Stimulated activated CD4-positive, alpha-beta T cell treated with anti-CD3 and anti-CD28 coated beads, Interleukin-4, amount 100 ng/mL, for 1 hour (primary cell): Measurements from ENCODE around the gene SCD5.

Source experiments
- DNase-seq: peaks from one replicate; pipeline ENCODE4 v3.0.0-alpha.2; 2020

Gene SCD5

DNA sequence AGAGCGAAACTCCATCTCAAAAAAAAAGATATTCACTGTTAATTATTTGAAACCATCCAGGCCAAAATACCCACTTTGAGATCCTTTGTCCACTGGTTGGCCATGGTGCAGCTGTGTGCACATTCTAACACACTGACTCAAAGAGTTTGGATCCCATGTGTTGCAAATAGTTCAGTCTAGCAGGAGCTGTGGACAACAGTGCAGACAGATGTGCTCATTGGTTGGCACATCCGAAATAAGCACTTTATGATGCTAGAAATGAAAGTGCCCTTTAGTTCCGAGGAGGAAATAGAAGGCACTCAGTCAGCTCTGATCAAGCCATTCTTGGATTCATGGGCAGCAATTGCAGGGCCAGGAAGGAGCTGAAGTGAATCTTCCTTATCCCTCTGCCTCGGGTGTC, 173.8 kb downstream of the SCD5 start:
- no peak for DNase-seq

DNA sequence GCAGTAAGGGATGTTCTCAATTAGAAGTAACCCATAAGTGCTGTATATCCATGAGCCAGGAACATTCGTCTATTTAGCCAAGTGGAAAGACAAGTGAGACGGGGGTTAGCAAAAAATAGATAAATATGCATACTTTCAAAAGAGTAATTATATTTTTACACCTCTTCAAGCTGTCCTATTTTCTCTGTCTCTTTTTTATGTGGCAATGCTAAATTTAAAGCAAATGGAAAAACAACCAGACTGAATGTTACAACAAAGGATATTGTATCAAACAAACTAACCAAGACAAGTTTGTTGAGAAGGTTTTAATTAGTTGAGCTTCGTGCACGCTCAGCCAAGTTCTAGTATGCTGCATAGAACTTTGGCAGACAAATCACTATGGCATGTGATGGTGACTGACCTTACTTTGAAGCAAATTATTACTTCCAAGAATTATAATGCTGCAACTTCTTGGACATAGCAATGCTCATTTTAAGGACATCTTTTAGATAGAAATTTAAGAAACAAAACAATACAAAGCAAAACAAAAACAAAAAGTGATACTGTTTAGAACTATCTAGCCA, 175.4 kb downstream of the SCD5 start:
- DNase-seq, result no peak

DNA sequence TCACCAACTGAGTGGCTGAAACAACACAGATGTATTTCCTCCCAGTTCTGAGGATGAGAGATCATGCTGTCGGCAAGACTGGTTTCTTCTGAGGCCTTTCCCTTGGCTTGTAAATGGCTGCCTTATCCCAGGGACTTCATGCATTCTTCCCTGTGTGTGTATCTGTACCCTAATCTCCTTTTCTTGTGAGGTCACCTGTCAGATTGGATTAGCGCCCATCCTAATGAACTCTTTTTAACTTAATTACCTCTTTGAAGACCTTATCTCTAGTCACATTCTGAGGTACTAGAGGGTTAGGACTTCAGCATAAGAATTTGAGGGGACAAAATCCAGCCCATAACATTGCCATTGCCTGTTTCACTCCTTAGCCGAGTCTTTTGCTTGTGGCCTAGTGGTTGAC, 177.3 kb downstream of the SCD5 start:
- DNase-seq, result no peak

DNA sequence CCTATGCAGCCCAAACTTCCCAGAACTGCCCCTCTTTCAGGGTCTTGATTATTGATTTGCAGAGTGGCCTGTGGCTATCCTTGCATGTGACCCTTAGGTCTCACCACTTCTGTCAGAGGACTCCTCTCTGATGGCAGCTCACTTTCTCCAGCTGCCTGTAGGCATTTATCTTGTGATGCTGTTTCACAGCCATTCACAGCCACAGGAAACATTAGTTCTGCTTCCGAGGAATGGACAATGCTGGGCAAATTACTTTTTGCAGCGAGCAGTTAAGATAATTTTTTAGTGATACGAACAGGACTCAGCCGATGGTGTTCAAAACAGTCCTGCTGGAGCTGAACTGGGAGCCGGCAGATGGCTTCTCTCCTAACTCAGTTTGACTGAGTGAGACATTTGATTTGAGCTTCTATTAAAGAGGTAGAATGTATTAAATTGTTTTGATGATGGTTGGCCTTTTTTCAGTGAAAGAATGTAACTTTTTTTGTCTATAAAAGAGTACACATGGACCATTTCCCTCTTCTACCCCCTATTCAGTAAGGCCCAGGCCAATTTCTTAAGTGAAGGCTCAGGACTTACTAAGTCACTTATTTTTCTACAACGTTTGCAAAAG, 178.4 kb downstream of the SCD5 start:
- no peak for DNase-seq

DNA sequence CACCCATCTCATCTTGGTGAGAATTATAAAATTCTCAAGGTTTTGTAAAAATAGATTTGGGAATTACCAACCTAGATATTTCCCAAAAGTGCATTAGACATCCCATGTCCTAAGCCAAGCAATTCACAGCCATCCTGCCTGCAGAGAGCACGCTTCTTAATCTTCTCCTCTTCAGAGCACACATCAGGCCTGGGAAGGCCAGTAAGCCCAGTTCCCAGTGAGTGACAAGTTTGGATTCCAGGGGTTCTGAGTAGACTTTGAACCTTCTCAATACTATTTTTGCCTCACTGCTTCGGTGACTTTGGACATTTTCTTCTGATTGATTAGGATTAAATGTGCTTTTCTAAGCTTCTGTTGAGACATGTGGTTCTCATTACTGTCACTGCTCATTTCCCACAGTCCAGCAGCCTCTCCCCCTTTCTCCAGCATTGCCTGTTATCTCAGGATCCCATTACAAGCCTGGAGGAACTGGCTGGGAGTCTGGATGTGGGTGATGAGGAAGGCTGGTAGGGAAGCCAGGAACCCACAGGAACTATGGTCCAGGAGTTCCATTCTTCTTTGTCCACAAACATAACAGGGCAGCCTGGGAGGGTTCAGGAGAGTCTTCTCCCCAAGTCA, 180.4 kb downstream of the SCD5 start:
- DNase-seq, result no peak

DNA sequence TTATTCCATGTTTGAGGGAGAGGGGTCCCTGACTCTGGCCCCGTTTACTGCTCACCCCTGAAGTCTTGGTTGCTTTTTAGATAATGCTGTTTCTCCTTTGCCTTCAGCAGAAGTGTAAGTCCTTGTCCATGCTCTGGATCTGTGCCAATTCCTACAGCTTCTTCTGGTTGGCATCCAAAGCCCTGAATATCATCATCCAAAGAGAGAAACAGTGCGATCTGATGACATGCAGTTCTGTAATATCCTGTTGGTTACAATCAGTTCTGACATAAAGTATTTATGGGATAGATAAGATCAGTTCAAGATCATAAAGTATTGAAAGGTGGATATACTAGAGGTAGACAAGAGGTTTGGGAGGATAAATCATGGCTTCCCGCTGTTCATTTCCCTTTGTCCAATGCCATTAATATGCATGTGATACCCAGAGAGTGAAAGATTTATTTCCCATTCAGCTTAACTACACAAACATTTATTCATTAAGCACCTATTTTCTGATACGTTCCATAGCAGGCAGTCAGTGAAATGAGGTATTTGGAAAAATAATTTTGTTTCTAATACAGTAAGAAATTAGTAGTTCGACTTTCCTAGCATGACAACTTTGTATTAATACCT, 183.7 kb downstream of the SCD5 start:
- no peak for DNase-seq

DNA sequence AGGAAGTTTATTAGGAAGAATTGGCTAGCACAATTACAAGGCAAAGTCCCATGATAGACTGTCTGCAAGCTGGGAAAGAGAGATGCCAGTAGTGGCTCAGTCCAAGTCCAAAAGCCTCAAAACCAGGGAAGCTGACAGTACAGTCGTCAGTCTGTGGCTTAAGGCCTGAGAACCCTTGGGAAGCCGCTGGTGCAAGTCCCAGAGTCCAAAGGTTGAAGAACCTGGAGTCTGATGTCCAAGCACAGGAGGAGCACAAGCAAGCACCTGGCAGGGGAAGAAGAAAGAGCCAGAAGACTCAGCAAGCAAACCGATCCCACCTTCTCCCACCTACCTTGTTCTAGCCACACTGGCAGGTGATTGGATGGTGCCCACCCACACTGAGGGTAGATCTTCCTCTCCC, 185.5 kb downstream of the SCD5 start:
- DNase-seq, result no peak

DNA sequence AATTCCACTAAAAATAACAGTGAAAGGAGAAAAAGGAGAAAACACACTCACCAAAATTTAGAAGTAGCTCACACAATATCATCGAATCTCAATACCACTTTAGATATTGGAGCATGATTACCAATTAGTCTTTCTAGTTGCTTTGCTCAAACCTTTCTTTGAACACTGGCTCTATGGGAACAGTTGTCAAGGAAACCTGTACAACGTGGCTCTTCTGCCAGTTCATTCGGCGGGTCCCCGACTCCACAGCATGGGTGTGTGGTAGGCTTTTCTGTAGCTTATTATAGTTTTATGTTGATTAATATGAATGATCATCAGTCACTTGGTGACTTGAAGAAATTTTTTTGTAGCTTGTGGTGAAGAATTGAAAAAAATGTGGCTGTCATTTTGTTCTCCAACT, 186.6 kb downstream of the SCD5 start:
- DNase-seq, result no peak

DNA sequence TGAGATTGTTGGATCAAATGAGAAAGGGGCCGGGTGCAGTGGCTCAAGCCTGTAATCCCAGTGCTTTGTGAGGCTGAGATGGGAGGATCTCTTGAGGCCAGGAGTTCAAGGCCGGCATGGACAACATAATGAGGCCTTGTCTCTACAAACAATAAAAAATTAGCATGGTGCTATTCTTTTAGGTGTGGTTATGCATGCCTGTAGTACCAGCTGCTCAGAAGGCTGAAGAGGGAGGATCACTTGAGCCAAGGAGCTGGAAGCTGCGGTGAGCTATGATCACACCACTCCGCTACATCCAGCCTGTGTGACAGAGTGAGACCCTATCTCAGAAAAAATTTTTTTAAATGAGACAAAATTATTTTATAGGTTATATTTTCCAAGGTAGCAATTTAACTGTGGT, 187.1 kb downstream of the SCD5 start:
- DNase-seq, result no peak

DNA sequence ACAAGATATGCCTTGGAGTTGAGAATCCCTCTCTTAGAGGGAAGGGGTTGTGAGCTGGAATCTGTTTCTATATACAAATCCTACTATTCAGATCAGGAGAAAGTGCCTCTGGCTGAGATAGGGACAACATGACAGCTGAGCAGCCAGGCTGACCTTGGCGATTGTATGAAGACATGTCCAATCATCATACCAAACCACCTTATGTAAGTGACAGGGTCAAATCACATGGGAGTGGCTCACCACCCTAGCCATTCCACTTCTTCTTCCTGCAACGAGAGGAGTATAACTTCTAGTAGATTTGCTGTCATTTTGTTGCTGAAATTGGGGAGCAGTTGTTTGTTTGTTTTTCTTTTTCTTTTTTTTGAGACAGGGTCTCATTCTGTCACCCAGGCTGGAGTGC, 188.6 kb downstream of the SCD5 start:
- DNase-seq, result no peak

DNA sequence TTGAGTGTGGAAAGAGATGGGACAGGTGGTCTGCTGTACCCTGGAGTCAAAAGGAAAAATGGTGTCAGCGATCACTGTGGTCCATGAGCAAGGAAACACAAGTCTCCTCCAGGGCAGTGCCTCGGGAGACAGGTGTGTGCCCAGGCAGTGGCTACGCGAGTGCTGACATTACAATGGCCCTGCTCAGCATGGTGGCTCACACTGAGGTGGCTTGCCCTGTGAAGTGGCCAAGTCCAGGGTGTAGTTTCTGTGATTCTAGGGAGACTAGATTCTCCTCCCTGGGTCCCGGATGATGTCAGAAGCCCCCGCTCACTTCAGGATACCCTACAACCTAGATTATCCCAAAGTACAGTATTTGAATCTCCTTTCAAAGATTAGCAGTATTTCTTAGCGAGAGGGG, 192.0 kb downstream of the SCD5 start:
- no peak for DNase-seq

DNA sequence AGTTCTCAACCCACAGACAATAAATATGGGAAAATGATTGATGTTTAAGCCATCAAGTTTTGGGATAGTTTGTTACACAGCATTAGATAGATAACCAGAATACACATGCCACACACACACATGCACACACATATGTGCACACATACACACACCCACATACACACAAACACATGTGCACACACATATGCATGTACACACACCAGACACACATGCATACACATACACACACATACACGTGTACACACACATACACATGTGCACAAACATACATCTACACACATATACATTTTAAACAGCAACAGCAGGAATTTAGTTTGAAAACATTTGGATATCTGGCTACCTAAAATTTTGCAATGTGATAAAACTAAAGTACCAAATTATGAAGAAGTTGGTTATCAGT, 194.1 kb downstream of the SCD5 start:
- DNase-seq, result no peak

DNA sequence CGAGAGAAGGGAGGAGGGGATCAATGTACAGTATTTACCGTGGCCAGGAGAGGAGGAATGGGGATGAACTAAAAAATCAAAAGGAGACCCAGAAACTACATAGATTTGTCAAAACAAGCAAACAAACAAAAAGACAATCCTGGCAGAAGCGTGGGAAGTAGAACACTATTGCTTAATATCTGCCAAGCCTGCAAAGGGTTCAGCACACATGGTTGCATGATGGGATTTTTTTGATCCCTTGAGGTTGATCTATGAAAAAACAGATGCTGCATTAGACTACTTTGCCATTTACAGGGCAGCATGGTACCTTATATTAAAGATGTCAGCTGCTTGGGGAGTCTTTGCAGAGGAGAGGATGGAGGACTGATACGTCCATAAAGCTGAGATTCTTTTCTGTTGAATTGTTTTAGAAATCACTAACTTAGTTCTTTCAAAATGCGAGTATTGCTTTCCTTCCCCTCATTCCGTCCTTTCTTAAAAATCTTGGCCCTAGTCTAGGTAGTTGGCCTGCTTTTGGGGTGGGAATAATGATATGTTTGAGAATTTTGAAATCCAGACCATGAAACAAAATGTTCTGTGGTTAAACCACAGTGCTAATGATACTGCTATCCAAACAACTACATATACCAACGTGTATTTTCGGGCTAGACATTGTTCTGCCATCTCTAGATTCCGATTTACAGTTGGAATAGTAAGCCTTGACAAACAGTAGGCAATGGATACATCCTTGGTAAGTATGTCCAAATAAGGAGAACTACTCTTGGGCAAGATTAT, 197.2 kb downstream of the SCD5 start:
- no peak for DNase-seq

DNA sequence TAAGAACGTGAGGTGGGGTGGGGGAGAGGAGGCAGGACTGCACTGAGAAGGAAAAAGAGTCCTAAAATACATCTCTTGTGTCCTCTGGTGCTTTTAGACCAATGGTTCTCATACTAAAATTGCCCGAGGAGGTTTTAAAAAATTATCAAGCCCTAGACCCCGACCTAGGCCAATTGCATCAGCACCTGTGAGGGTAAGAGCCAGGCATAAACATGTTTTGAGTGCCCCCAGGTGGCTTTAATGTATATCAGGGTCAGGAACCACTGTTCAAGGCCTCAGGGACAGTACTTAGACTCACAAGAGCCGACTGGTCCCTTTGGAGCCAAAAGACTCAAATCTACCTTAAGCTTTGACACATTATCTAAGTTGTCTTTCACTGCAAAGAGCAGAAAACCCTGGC, 199.3 kb downstream of the SCD5 start:
- no peak for DNase-seq

DNA sequence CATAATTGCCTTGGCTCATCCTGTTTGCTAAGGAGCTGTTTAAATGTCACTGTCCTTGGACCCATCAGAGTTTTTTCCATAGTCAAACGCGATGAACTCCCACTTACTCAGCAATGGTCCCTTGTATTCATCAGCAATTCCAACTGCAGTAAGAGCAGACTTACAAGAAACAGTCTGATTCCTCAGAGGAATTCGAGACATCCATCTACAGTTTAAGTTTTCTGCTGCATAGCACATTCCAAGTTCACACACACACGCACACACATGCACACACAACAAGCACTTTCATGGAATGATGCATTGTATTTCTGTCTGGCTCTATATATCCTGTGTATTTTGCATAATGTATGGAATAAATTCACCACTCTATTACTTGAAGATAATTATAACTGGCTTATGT, 204.1 kb downstream of the SCD5 start:
- no peak for DNase-seq

DNA sequence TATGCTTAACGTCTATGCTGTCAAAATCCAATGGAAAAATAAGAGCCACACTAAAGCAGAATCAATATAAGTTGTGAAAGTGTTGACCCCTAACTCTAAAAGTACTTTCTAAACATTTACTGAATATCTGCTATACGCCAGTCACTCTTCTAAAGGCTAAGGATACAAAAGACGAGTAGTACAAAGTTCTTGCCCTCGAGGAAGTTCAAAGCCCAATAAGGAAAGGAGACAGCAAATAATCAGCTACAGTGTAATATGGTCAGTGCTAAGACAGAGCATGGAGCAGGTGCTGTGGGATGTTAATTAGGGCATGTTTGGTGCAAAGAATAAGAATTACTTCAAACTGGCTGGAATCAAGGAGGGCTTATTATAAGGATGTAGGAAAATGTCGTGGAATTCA, 205.2 kb downstream of the SCD5 start:
- no peak for DNase-seq

DNA sequence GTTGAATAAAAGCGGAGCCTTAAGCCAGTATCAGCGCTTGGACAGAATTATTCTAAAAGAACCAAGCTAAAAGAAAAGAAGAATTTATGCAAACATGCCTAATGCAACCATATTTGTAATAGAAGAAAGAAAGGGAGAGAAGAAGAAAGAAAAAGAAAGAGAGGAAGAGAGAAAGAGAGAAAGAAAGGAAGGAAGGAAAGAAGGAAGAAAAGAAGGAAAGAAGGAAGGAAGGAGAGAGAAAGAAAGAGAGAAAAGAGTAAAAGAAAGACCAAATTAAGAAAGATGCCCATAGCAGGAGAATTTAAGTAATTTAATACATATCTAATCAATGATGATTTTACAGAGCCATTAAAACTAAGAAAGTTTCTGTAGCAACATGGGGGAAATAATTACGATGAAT, 206.0 kb downstream of the SCD5 start:
- DNase-seq, result no peak

DNA sequence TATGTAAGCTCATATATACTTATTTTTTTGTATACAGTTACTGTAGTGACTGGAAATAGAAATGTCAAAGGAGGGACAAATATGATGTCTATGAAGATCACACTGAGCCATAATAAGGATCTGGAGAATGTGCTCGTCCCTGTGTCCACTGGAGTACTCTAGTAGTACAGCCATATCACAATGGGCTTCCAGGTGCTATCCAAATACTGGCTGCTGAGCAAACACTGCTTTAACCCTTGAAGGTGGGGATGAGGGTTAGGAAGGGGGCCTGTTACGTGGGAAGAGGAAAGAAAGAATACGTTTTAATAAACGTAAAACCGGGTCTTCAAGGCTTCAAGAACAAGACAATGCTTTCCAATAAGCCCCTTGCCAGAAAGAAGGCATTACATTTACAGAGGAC, 207.0 kb downstream of the SCD5 start:
- DNase-seq, result no peak

DNA sequence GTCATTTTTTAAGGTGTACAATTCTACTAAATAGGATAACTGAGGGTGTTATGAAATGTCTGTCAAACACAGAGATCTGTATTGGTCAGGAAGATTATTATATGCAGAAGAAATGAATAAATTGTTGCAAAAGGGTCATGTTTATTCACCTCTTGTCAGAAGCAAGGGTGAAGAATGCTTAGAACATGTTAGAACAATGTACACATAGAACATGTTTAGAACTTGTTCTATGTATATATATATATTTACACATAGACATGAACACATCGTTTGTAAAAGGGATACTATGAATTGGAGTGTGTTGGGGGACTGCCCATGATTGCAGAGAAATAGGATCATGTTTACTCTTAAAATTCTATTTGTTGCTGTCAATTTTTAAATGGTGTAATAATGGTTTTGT, 208.8 kb downstream of the SCD5 start:
- DNase-seq, result no peak

DNA sequence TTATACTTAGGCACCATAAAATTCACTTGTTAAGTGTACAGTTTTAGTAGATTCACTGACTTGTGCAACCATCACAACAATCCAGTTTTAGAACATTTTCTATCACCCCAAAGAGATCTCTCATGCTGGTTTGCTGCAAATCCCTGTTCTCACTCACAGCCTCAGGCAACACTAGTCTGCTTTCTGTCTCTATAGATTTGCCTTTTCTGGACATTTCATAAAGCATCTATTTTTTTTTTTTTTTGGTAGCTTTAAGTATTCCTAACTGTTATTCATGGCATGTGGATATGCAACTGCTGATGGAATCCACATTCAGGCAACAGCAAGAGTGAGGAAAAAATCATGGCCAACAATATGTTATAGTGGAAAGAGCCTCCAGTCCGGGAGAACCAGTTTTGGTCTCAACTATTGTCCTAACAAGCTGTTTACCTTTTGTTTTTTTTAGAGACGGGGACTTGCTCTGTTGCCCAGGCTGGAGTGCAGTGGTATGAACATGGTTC, 209.8 kb downstream of the SCD5 start:
- no peak for DNase-seq

DNA sequence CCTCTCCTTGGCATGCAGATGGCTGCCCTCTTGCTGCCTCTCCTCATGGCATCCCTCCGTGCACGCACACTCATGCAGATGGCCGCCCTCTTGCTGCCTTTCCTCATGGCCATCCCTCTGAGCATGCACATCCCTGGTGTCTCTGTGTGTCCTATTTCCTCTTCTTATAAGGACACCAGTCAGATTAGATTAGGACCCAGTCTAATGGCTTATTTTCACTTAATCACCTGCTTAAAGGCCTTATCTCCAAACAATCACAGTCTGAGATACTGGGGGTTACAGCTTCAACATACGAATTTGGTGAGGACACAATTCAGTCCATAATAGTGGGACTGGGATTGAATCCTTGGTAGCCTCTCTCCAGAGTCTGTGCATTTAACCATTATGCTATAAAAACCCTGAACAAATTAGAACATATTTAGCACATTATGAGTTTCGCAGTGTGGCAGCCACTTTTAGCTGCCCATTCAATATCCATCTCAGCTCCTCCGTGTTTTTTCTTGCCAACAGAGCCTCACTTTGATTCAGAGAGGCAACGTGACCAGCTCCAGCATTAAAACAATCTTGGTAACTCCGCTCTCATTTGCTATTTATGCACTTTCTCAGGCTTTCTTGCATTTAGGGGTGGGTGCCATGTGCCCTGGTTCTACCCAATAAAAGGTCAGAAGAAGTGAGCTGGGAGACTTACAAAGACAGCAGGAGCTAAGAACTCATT, 210.6 kb downstream of the SCD5 start:
- no peak for DNase-seq

DNA sequence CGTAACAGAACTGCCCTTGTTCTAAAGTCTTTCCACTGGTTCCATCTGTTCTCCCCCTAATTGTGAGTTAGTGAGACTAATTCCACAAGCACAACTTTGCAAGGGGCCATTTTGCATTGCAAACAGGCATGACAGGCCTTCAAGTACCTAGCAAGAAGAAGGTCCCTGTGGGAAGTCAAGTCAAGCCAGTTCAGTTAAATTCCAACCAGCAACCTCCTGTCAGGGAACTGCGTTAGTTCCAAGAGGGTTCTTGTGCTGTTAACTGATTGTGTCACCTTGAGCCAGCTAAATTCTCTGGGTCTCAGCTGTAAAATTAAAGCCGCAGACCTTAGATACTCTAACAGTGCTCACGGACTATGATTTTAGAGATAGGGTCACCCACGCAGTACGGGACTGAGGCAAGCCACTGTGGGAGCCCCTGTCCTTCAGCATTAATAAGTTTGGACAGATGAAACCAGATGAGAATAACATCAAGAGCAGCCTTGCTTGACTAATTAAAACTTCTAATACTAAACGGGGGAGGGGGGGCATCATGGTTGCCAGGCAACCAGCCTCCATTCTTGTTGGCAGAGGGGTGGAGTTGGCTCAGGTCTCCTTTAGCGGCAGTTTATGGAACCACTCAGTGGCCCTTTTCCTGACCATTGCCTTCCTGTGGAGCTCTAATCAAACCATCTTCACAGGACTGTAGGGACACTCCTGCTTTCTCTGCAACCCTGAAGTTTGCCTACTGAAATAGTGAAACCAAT, 212.7 kb downstream of the SCD5 start:
- no peak for DNase-seq
